Stimulated activated CD4-positive, alpha-beta T cell treated with anti-CD3 and anti-CD28 coated beads, Interleukin-4, amount 100 ng/mL, for 1 hour (primary cell): ENCODE data around the gene FAM3C.
A peak's percentile ranks its signal among the peaks of the same experiment; 100 is the strongest.
"Not testable (repeated sequence)": the region's sequence is repeated elsewhere in the genome, so short reads cannot be mapped to it uniquely, and the experiment has no call there.

Source experiments
- DNase-seq: peaks from one replicate; pipeline ENCODE4 v3.0.0-alpha.2; 2020

Gene FAM3C, protein sequence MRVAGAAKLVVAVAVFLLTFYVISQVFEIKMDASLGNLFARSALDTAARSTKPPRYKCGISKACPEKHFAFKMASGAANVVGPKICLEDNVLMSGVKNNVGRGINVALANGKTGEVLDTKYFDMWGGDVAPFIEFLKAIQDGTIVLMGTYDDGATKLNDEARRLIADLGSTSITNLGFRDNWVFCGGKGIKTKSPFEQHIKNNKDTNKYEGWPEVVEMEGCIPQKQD

DNA sequence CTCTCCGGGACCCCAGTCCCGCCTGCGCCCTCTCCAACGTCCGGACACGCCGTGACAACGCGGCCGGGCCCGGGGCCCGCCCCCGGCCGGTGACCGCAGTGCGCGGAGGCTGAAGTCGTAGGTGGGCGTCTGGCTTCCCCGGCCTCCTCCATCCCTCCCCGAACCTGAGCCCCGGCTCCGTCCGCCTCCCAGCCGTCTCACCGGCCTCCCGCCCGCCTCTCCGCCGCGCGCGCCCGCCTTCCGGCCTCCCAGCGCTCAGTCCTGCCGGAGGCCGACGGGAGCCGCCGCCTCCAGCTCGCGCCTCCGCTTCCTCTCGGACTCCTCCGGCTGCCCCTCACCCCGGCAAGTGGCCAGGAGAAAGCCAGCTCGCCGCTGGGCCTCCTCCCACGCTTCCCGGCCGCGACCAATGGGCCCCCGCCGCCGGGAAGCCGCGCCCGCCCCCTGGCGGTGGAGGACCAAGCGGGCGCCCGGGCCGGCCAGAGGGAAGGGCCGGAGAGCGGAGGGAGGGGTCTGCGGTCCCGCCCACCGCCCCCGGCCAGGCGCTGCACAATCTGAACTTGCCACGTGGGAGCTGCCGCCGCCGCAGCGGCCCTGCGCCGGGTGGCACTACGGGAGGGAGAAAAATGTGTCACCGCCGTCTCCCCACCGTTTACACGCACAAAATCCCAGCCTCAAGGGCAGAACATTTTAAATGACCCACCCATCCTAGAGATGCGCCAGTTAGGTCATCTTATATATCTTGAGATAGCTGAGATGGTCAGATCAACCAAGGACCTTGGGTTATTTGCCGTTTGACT lies at the start of gene FAM3C:
FAM3C (minus strand) TSS at position 348 of the 797 bp plus-strand sequence. CDS start 13,339 bp downstream, outside the sequence.
- DNase-seq: peak; percentile 90

DNA sequence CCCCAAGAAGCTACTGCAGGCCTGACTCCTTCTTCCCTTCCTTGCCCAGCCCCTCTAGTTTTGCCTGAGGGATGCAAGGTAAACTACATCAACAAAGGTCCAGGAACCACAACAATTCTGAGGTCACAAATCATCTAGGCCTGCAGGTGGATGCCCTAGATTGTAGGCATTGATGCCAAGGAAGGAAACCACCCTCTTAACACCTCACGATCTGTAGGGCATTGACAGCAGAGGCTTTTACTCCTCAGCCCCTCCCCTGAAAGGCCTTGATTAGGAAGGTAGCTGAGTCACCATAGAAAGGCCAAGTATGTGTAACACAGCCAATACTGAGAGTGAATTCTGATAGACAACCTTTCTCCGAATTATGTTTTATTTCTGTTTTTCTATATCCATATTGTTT lies 46.7 kb upstream of the FAM3C start:
- no peak for DNase-seq

DNA sequence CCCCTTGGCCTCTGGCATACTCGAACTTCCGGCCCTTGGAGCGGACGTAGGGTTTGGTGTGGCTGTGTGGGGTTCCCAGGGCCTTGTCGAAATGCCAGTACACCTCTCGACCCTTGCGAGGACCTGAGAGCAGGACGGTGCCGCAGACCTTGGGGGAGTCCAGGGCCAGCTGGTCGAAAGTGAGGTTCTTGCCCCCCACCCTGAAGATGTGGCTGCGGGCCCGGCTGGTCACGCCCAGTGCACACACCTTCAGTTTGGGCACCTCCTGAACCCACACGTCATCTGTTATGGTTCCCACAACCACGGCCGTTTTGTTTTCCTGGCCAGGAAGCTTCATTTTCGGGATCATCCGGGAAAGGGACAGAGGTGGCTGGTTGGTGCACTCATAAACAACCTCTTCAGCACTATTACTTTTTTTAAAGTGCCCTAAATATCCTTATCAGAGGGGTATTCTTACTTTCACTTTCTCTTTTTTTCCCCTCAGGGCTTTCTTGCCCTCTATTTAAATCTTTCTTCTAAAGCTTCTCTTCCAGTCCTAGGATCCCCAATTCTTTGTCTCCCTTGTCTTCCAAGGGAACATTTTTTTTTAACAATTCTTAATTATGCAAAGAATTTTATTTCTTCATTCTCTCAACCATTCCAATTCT lies 44.9 kb upstream of the FAM3C start:
- DNase-seq: no peak

DNA sequence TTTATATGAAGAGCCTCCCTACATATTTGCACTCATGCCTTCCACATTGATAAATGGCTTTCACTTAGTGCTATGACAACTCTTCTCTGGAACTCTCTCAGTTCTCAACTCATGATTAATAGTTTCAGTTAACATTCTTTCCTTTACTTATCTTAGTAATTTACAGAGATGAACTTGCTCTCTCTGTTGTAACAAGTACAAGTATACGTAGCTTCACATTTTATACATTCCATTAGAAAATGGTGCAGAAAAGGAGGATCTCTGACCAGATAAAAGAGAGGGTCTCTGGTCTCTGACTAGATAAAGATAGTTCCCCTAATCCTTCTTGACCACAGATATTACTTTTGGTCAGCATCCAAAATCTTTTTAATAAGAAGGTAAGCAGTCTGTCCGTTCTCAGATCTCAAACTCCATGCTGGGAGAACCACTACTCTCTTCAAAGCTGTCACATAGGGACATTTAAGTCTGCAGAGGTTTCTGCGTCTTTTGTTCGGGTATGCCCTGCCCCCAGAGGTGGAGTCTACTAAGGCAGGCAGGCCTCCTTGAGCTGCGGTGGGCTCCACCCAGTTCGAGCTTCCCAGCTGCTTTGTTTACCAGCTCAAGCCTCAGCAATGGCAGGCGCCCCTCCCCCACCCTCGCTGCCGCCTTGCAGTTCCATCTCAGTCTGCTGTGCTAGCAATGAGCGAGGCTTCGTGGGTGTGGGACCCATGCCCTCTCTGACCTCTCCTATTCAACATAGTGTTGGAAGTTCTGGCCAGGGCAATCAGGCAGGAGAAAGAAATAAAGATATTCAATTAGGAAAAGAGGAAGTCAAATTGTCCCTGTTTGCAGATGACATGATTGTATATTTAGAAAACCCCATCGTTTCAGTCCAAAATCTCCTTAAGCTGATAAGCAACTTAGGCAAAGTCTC lies 42.2 kb upstream of the FAM3C start:
- peak; percentile 56 for DNase-seq

DNA sequence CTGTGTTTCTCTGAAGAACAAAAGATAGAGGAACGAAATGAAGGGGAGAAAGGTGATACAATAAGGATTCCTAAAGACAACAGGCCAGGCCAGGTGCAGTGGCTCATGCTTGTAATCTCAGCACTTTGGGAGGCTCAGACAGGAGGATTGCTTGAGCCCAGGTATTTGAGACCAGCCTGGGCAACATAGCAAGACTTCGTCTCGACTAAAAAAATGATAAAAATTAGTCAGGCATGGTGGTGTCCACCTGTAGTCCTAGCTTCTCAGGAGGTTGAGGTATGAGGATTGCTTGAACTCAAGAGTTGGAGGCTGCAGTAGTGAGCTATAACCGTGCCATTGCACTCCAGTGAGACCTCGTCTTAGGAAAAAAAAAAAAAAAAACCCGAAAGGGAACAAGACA lies 41.4 kb upstream of the FAM3C start:
- DNase-seq: no peak

DNA sequence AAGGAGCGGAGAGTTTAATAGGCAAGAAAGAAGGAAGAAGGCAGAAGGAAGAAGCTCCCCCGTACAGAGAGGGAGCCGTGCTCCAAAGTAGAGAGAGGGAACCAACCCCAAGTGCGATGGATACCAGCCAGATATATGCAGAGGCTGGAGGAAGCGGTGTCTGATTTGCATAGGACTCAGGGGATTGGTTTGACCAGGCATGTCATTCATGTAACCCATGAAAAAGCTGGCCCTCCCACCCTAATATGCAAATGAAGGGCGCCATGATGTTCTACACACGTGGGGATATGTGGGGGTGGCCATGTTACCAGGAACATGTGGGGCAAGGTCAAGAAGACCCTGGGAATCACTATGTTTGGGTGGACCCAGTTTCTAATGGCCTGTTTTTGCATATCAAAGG lies 40.6 kb upstream of the FAM3C start:
- DNase-seq: no peak

DNA sequence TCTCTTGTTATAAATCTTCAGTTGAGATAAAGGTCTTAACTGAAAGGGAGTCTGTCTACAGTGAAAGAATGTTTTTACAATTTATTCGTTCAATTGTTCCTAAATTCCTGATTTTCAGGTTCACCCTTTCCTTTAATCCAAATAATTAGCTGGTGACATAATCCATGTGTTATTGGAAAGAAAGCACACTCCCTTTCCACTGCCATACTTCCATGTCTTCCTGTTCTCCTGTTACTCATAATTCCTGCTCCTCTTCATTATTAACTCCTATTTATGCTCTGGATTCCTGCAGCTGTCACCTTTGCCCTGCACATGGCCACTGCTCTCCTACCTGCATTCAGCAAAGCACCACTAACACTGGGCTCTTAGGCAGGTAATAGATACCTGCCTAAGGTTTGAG lies 40.0 kb upstream of the FAM3C start:
- no peak for DNase-seq

DNA sequence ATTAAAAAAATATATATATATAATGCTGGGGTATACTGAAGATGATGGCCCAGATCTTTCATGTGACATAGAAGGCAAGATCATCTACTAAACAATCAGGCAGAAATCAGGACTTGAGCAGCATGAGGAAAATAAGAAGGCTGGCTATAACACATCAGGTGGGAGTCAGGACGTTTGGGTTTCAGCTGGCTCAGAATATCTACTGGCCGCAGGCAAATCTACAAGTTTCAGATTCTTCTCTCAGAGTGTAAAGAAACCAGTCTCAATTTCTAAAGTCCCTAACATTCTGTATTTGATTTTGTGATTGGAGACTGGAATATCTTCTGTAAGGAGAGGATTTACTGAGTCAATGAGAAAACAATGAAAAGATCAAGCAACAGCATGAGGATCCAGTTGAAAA lies 37.7 kb upstream of the FAM3C start:
- DNase-seq: no peak

DNA sequence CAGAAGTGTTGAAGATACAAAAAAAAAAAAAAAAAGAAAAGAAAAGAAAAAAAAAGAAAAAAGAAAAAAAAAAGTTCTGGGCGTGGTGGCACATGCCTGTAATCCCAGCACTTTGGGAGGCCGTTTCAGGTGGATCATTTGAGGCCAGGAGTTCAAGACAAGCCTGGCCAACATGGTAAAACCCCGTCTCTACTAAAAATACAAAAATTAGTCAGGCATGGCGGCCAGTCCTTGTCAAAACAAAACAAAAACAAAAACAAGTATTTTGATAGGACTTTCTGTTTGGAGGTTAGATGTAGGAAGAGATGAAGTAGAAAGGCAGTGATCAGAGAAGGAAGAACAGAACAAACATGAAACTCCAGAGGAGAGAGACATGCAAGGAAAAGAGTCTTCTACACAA lies 36.4 kb upstream of the FAM3C start:
- DNase-seq: not testable (repeated sequence)

DNA sequence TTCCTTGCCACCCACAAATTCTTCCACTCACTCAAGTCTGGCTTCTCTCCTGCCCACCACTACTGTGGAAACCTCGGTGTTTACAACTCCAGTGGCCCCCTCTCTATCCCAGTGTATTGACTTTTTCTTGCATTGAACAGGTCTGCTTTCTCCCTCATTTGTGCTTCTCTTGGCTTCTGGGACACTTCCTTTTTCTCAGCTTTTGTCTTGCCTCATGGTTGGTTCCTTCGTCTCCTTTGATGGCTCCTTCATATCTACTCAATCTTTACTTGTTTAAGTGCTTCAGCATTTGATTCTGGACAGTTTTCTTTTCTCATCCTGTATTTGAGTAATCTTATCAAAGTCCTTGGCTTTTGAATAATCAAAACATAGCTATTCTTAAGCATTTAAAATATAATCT lies 35.9 kb upstream of the FAM3C start:
- no peak for DNase-seq

DNA sequence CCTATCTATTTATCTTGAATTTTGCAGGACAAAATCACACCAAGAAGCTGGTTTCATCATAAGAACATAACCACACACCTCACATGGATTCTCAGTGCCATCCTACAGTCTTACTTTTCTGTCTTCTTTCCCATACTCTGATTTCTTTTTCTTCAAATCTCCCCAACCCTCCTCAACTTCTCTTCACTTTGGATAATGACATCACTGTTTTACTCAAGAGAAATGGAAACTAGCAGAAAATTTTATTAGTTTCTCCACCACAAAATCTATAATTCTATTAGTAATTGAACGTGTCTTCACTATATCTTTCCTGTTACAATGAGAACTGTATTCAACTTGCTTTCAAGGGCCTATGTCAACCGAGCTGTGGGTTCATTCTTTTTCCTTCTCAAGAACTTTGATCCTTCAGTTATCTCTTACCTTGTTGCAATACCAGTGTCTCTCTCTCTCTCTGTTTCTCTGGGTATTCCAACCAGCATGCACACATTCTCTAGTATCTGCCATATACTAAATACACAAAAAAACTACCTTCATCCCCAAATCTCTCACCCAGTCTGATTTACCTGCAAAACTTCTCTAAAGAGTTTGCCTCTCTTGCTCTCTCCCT lies 35.4 kb upstream of the FAM3C start:
- no peak for DNase-seq

DNA sequence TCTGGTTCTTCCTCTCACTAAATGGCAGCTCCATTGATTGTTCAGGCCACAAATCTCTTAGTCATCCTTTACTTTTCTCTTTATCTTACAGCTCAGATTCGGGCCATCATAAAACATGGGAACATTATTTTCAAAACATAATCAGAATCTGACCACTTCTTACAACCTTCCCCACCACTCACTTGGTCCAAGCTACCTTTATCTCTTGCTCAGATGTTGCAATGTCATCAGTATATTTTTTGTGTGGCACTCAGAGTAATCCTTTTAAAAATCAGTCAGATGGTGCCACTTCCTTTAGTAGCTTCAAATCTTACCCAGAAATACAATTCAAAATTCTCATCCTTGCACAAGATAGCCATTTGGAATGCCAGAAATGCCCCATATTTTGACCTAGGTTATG lies 34.5 kb upstream of the FAM3C start:
- no peak for DNase-seq

DNA sequence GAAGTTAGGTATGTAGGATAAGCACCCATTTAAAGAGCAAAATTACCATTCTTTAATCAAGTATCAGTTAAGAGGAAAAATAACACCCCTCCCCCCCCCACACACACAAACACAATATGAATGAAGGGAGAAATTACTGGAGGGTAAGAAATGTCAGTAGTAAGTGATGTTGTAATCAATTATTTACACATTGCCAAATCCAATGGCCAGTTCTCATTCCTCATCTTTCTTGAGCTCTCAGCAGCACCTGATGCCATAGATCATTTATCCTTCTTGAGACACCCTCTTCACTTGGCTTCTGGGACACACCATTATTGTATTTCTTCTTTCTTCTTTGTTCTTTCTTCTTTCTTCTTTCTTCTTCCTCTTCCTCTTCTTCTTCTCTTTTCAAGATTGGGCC lies 33.7 kb upstream of the FAM3C start:
- no peak for DNase-seq

DNA sequence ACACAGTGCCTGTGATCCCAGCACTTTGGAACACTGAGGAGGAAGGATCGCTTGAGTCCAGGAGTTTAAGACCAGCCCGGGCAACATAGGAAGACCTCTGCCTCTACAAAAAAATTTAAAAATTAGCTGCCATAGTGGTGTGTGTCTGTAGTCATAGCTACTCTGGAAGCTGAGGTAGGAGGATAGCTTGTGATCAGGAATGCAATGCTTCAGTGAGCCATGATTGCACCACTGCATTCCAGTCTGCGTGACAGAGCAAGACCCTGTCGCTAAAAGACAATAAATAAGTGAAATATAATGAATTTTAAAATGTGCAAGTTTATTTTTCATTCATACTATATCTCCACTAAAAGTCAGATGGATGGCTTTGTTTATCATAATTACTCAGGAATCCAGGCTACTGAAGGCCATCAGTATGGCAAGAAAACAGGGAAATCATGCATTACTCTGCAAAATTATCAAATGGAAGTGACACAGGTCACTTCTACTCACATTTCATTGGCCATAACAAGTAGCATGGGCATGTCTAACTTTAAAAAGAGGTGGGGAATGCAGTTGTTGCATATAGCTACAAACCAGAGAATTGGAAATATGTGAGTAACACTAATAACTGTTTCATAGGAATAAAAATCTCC lies 32.9 kb upstream of the FAM3C start:
- DNase-seq: no peak

DNA sequence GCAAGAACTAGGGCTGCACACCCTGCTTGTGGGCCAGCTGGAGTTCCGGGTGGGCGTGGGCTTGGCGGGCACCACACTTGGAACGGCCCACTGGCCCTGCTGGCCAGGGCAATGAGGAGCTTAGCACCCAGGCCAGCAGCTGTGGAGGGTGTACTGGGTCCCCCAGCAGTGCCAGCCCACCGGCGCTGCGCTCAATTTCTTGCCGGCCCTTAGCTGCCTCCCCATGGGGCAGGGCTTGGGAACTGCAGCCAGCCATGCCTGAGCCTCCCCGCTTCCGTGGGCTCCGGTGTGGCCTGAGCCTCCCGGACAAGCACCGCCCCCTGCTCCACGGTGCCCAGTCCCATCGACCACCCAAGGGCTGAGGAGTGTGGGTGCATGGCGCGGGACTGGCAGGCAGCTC lies 25.6 kb upstream of the FAM3C start:
- DNase-seq: not testable (repeated sequence)

DNA sequence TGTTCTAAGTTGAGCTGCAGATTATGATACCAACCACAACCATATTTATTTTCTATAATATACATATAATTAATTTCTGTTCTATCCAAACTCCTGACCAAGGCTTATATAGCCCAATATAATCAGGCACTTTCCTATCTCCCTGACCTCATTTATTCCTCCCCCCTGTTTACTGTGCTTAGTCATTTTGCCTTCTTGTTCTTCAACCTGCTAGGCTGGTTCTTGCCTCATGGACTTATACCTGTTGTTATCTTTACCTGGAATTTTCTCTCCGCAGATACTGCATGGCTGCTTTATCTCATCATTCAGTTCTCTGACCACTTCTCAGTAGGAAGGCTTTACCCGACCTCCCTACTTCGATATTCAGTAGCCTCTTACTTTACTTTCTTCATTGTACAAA lies 24.9 kb upstream of the FAM3C start:
- no peak for DNase-seq

DNA sequence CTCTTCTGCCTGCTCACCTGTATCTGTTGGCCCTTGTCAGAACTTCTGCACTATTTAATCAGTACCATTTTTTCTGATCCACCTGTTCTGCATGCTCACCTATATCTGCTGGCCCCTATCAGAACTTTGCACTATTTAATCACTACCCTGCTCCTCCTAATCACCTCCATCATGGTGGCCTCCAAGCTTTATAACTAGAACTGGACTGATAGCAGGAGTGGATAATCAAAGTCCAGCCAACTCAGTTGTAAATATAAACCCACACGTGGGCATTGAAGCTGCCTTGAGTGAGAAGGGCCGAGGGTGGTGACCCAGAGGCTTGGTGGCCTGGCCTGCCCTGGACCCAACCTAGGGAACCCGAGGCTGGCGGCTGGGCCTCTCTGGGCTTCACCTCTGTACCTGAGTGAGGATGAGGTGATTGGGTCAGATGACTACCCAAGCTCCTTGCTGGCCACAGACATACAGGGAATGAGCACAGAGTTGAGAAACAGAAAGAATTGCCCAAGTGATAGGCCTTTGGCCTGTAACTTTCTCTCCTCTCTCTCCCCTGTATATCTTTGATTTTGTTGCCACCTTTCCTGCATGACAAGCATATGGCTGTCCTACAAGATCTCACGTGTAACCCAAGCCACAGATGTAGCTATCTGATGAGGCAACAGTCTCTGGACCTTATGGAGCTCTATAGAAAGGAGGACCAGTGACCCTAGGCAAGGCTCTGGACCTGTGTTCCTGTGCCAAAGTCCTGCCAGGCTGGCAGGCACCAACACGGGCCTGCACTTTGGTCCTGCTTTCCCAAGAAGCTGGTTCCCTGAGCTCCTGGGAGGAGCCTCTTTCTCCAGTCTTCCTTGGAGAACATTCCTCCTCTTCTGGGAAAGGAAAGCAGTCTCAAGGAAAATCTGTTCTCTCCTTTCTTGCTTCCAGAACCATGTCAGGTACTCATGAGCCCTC lies 23.4 kb upstream of the FAM3C start:
- DNase-seq: no peak

DNA sequence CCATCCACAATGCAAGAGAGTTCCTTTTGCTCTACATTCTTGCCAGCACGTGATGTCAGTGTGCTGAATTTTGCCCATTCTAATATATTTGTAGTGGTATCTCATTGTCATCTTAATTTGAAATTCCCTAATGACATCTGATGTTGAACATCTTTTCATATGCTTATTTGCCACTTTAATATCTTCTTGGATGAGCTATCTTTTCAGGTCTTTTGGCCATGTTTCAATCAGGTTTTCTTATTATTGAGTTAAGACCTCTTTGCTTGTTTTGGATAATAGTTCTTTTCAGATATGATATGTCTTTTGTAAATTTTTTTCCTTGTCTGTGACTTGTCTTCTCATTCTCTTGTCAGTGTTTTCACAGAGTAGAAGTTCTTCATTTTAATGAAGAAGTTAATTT lies 20.4 kb upstream of the FAM3C start:
- no peak for DNase-seq

DNA sequence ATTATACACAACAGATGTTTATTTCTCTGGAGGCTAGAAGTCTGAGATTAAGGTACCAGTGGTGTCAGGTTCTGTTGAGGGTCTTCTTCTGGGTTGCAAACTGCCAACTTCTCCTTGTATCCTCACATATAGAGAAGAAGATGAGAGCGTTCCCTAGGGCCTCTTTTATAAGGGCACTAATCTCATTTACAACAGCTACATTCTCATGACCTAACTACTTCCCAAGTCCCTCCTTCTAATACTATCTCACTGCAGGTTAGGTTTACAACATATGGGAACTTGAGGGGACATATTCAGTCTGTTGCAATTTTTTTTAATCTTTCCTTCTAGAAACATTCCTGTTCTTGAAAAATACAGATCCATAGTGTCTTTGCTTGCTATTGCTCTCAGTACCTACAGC lies 18.3 kb upstream of the FAM3C start:
- no peak for DNase-seq

DNA sequence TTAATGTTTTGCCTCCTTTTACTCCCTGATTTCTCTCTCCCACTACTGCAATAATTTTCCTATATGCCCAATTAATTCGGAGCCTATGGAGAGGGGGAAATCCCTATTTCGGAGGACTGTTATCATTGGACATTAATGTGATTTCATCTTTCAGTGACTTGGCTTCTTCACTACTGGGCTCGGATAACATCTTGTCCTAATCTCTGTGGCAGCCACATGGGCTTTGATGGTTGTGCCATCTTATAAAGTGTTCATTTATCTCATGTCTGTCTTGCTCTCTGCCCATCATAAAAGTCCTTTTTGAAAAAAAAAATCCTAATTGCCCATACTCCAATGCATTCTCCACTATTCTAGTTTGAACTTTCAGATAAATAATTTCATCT lies 15.5 kb upstream of the FAM3C start:
- no peak for DNase-seq
